Measurements from ENCODE around the gene STK31.

STK31 gene

DNA sequence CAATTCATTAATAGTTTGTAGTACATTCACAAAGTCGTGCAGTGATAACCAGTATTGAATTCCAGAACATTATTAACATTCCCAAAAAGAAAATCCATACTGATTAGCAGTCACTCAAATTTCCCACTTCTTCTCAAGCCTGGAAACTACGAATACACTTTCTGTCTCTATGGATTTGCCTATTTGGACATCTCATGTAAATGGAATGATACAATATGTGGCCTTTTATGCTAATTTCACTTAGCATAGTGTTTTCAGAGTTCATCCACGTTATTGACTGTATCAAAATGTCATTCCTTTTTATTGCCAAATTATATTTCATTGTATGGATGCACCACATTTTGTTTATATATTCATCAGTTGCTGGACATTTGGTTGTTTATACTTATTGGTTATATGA, 78.8 kb downstream of the STK31 start:
- WGBS, result 94% methylated on average over 1 of the region's 3 CpGs
- H4K91ac ChIP-seq (ENCODE audit: low read length), result no peak overlapping the region
- no peaks in the 10 kb centered on the region for H3K79me1 ChIP-seq (replicated peaks; ENCODE audit: low read length, poor library complexity, severe bottlenecking)
- no peak overlapping the region for H3K4ac ChIP-seq (ENCODE audit: low read depth in 1 of 2, low read length in 2 of 2)
- no peak overlapping the region for H2BK15ac ChIP-seq (ENCODE audit: low read depth, poor library complexity, severe bottlenecking)
- no peak overlapping the region for H3K14ac ChIP-seq (ENCODE audit: low read length in 2 of 2)
- no peak overlapping the region for H3K27ac ChIP-seq (ENCODE audit: low read length, poor library complexity, severe bottlenecking)
- no peak overlapping the region for H3K18ac ChIP-seq (ENCODE audit: low read depth in 1 of 2, low read length in 2 of 2)
- DNase-seq, result no peak
- no peak overlapping the region for H2AK5ac ChIP-seq (ENCODE audit: low read length, severe bottlenecking)
- H2BK12ac ChIP-seq (ENCODE audit: low read length in 2 of 2), result no peak overlapping the region
- H2BK120ac ChIP-seq (ENCODE audit: low read depth, low read length), result no peak overlapping the region
- H2BK5ac ChIP-seq (ENCODE audit: low read depth, low read length, poor library complexity, severe bottlenecking), result no peak overlapping the region
- no peaks in the 10 kb centered on the region for H3K36me3 ChIP-seq (ENCODE audit: control insufficient read depth in 1 of 2, insufficient read depth in 2 of 2, low read depth in 1 of 2, low read length in 2 of 2)
- no peak overlapping the region for H3K4me2 ChIP-seq (ENCODE audit: low read length, poor library complexity, severe bottlenecking)
- no peak overlapping the region for H3K4me3 ChIP-seq (ENCODE audit: insufficient read depth in 1 of 2, low read depth in 1 of 2, low read length in 2 of 2)
- no peak overlapping the region for H4K8ac ChIP-seq (ENCODE audit: low read length)
- H3K9me3 ChIP-seq (ENCODE audit: control insufficient read depth, low read length), result no peaks in the 10 kb centered on the region
- H3K9ac ChIP-seq (ENCODE audit: low read length), result no peak overlapping the region
- no peaks in the 10 kb centered on the region for H3K4me1 ChIP-seq (ENCODE audit: control insufficient read depth, insufficient read depth, low read depth, low read length)
- no peaks in the 10 kb centered on the region for H3K27me3 ChIP-seq (ENCODE audit: control insufficient read depth in 1 of 2, insufficient read depth in 1 of 2, low read length in 2 of 2)
- H2AFZ ChIP-seq (ENCODE audit: low read depth, low read length), result no peak overlapping the region
- H3K23ac ChIP-seq (ENCODE audit: low read length in 2 of 2), result no peak overlapping the region

DNA sequence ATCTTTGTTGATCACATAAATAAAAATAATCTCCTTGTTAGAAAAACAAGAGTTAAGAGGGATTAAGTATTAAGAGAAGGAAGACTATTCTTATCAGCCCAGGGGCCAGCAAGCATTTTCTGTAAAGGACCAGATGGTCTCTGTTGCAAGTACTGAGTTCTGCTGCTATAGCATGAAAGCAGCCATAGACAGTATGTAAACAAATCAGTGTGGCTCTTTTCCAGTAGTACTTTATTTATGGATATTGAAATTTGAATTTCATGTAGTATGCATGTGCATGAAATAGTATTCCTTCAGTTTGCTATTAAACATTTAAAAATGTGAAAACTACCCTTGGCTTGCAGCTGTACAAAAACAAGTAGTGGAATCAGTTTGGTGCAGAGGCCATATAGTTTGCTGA, 81.7 kb downstream of the STK31 start:
- Histone ChIP-seq H3K27me3 (ENCODE audit: control insufficient read depth in 1 of 2, insufficient read depth in 1 of 2, low read length in 2 of 2) (no peaks in the 10 kb centered on the region), H3K4me2 (ENCODE audit: low read length, poor library complexity, severe bottlenecking) (no peak overlapping the region), H3K9me3 (ENCODE audit: control insufficient read depth, low read length) (peaks cover 8% of the 10 kb centered on the region), H3K79me1 (replicated peaks; ENCODE audit: low read length, poor library complexity, severe bottlenecking) (no peaks in the 10 kb centered on the region), H3K14ac (ENCODE audit: low read length in 2 of 2) (no peak overlapping the region), H3K27ac (ENCODE audit: low read length, poor library complexity, severe bottlenecking) (no peak overlapping the region), H4K91ac (ENCODE audit: low read length) (no peak overlapping the region), H3K4me3 (ENCODE audit: insufficient read depth in 1 of 2, low read depth in 1 of 2, low read length in 2 of 2) (no peak overlapping the region), H2BK12ac (ENCODE audit: low read length in 2 of 2) (no peak overlapping the region), H3K36me3 (ENCODE audit: control insufficient read depth in 1 of 2, insufficient read depth in 2 of 2, low read depth in 1 of 2, low read length in 2 of 2) (no peaks in the 10 kb centered on the region), H3K4me1 (ENCODE audit: control insufficient read depth, insufficient read depth, low read depth, low read length) (no peaks in the 10 kb centered on the region), H3K9ac (ENCODE audit: low read length) (no peak overlapping the region), H3K23ac (ENCODE audit: low read length in 2 of 2) (no peak overlapping the region), H2BK15ac (ENCODE audit: low read depth, poor library complexity, severe bottlenecking) (no peak overlapping the region), H2BK120ac (ENCODE audit: low read depth, low read length) (no peak overlapping the region), H3K18ac (ENCODE audit: low read depth in 1 of 2, low read length in 2 of 2) (no peak overlapping the region), H4K8ac (ENCODE audit: low read length) (no peak overlapping the region), H2AK5ac (ENCODE audit: low read length, severe bottlenecking) (no peak overlapping the region), H3K4ac (ENCODE audit: low read depth in 1 of 2, low read length in 2 of 2) (no peak overlapping the region), H2AFZ (ENCODE audit: low read depth, low read length) (no peak overlapping the region), H2BK5ac (ENCODE audit: low read depth, low read length, poor library complexity, severe bottlenecking) (no peak overlapping the region)
- no peak for DNase-seq

DNA sequence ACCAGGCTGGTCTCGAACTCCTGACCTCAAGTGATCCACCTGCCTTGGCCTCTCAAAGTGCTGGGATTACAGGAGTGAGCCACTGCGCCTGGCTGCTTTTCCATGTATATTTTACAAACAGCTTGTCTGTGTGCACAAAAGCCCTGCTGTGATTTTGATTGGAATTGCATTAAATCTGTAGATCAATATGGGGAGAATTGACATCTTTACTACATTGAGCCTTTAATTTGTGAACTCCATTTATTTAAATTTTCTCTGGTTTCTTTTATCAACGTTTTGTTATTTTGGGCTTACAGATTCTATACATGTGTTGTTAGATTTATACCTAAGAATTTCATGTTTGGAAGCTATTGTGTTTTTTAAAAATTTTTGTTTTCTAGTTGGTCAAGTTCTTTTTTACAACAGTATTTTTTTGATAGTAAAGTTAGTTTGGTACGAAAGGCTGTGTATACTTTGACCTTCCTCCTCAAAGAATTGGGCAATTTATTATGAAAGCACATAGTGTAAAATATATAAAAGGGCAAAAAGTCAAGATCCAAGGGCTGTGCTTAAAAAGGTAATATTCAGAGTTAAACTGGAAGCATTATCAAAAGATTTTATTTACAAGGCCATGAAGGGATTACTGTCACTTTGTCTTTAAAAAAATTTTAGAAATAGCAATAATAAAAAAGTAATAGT, 92.8 kb downstream of the STK31 start:
- Histone ChIP-seq H3K4me1 (ENCODE audit: control insufficient read depth, insufficient read depth, low read depth, low read length) (no peaks in the 10 kb centered on the region), H2BK15ac (ENCODE audit: low read depth, poor library complexity, severe bottlenecking) (no peak overlapping the region), H2AFZ (ENCODE audit: low read depth, low read length) (no peak overlapping the region), H3K14ac (ENCODE audit: low read length in 2 of 2) (no peak overlapping the region), H3K4ac (ENCODE audit: low read depth in 1 of 2, low read length in 2 of 2) (no peak overlapping the region), H2BK12ac (ENCODE audit: low read length in 2 of 2) (no peak overlapping the region), H2BK120ac (ENCODE audit: low read depth, low read length) (no peak overlapping the region), H3K9ac (ENCODE audit: low read length) (no peak overlapping the region), H4K91ac (ENCODE audit: low read length) (no peak overlapping the region), H2BK5ac (ENCODE audit: low read depth, low read length, poor library complexity, severe bottlenecking) (no peak overlapping the region), H3K18ac (ENCODE audit: low read depth in 1 of 2, low read length in 2 of 2) (no peak overlapping the region), H3K36me3 (ENCODE audit: control insufficient read depth in 1 of 2, insufficient read depth in 2 of 2, low read depth in 1 of 2, low read length in 2 of 2) (no peaks in the 10 kb centered on the region), H3K79me1 (replicated peaks; ENCODE audit: low read length, poor library complexity, severe bottlenecking) (no peaks in the 10 kb centered on the region), H3K4me2 (ENCODE audit: low read length, poor library complexity, severe bottlenecking) (no peak overlapping the region), H3K4me3 (ENCODE audit: insufficient read depth in 1 of 2, low read depth in 1 of 2, low read length in 2 of 2) (no peak overlapping the region), H3K27ac (ENCODE audit: low read length, poor library complexity, severe bottlenecking) (no peak overlapping the region), H3K23ac (ENCODE audit: low read length in 2 of 2) (no peak overlapping the region), H3K9me3 (ENCODE audit: control insufficient read depth, low read length) (no peaks in the 10 kb centered on the region), H2AK5ac (ENCODE audit: low read length, severe bottlenecking) (no peak overlapping the region), H3K27me3 (ENCODE audit: control insufficient read depth in 1 of 2, insufficient read depth in 1 of 2, low read length in 2 of 2) (no peaks in the 10 kb centered on the region), H4K8ac (ENCODE audit: low read length) (no peak overlapping the region)
- WGBS, result 98% methylated on average over 3 of the region's 4 CpGs
- no peak for DNase-seq

DNA sequence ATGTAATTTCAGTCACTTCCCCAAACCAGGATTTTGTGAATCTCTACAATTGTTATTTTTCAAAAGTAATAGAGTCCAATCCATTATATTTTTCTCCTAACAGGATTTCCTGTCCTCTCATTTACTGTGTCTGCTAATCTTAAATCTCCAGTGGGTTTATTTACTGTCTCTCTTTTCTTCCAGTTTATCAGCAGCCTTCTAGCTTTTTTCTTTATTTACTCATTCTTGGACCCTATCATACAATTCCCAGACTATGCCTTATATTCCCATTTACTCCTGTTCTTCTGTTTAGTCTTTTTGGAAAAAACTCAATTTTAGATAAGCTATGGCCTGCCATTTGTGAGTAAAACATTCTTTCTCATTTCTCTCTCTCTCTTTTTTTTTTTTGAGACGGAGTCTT, 94.7 kb downstream of the STK31 start:
- Histone ChIP-seq H4K91ac (ENCODE audit: low read length) (no peak overlapping the region), H3K4me2 (ENCODE audit: low read length, poor library complexity, severe bottlenecking) (no peak overlapping the region), H2BK15ac (ENCODE audit: low read depth, poor library complexity, severe bottlenecking) (no peak overlapping the region), H3K14ac (ENCODE audit: low read length in 2 of 2) (no peak overlapping the region), H2BK12ac (ENCODE audit: low read length in 2 of 2) (no peak overlapping the region), H2AK5ac (ENCODE audit: low read length, severe bottlenecking) (no peak overlapping the region), H3K27me3 (ENCODE audit: control insufficient read depth in 1 of 2, insufficient read depth in 1 of 2, low read length in 2 of 2) (no peaks in the 10 kb centered on the region), H3K36me3 (ENCODE audit: control insufficient read depth in 1 of 2, insufficient read depth in 2 of 2, low read depth in 1 of 2, low read length in 2 of 2) (no peaks in the 10 kb centered on the region), H3K79me1 (replicated peaks; ENCODE audit: low read length, poor library complexity, severe bottlenecking) (no peaks in the 10 kb centered on the region), H3K9me3 (ENCODE audit: control insufficient read depth, low read length) (peaks cover 8% of the 10 kb centered on the region), H3K9ac (ENCODE audit: low read length) (no peak overlapping the region), H3K4me1 (ENCODE audit: control insufficient read depth, insufficient read depth, low read depth, low read length) (no peaks in the 10 kb centered on the region), H3K4ac (ENCODE audit: low read depth in 1 of 2, low read length in 2 of 2) (no peak overlapping the region), H2BK120ac (ENCODE audit: low read depth, low read length) (no peak overlapping the region), H4K8ac (ENCODE audit: low read length) (no peak overlapping the region), H3K27ac (ENCODE audit: low read length, poor library complexity, severe bottlenecking) (no peak overlapping the region), H2AFZ (ENCODE audit: low read depth, low read length) (no peak overlapping the region), H3K18ac (ENCODE audit: low read depth in 1 of 2, low read length in 2 of 2) (no peak overlapping the region), H3K23ac (ENCODE audit: low read length in 2 of 2) (no peak overlapping the region), H3K4me3 (ENCODE audit: insufficient read depth in 1 of 2, low read depth in 1 of 2, low read length in 2 of 2) (no peak overlapping the region), H2BK5ac (ENCODE audit: low read depth, low read length, poor library complexity, severe bottlenecking) (no peak overlapping the region)
- WGBS, result 100% methylated on average over 1 of the region's 1 CpG
- DNase-seq, result no peak
